Activated CD4-positive, CD25-positive, alpha-beta regulatory T cell treated with anti-CD3 and anti-CD28 coated beads, Interleukin-2, amount 50 U/mL, for 72 hours (primary cell): ENCODE results near the gene MTRF1L.
"Not testable (repeated sequence)": the region's sequence is repeated elsewhere in the genome, so short reads cannot be mapped to it uniquely, and the experiment has no call there.

ENCODE experiments used
- DNase-seq: peaks from one replicate; pipeline ENCODE4 v3.0.0; 2021

Gene MTRF1L

GRCh38 chr6:153001767-153002612 lies 519 bp downstream of the MTRF1L start:
- no peak for DNase-seq

GRCh38 chr6:153000790-153001189 lies 1.7 kb downstream of the MTRF1L start:
- not testable (repeated sequence) for DNase-seq

- no peak for DNase-seq
Observed at GRCh38 chr6:153000243-153000642, 2.3 kb downstream of the MTRF1L start.

- not testable (repeated sequence) for DNase-seq
Observed at GRCh38 chr6:152999538-152999937, 3.0 kb downstream of the MTRF1L start.

GRCh38 chr6:152993847-152994246 lies 8.7 kb downstream of the MTRF1L start:
- no peak for DNase-seq

- no peak for DNase-seq
Observed at GRCh38 chr6:152993431-152993830, 9.1 kb downstream of the MTRF1L start.

GRCh38 chr6:152986978-152987377 lies 15.5 kb downstream of the MTRF1L start:
- DNase-seq: no peak

GRCh38 chr6:152985300-152985699 lies 17.2 kb downstream of the MTRF1L start:
- DNase-seq: not testable (repeated sequence)

GRCh38 chr6:152984513-152984872 lies 18.0 kb downstream of the MTRF1L start:
- DNase-seq: no peak

GRCh38 chr6:152983637-152984512 lies 18.6 kb downstream of the MTRF1L start:
- peak; percentile 66 for DNase-seq

- DNase-seq: peak; percentile 98
Observed at GRCh38 chr6:152982904-152983636, 19.4 kb downstream of the MTRF1L start, which contains the start of gene FBXO5. Gene FBXO5 (minus strand): TSS chr6:152983041. CDS start chr6:152982959, 82 bp downstream.

GRCh38 chr6:152981989-152982903 lies 20.3 kb downstream of the MTRF1L start:
- DNase-seq: peak; percentile 39

GRCh38 chr6:152981219-152981618 lies 21.3 kb downstream of the MTRF1L start:
- no peak for DNase-seq

GRCh38 chr6:152980656-152981055 lies 21.9 kb downstream of the MTRF1L start:
- DNase-seq: no peak

- DNase-seq: no peak
Observed at GRCh38 chr6:152979116-152979515, 23.4 kb downstream of the MTRF1L start.

GRCh38 chr6:152978058-152978457 lies 24.5 kb downstream of the MTRF1L start:
- no peak for DNase-seq

- no peak for DNase-seq
Observed at GRCh38 chr6:152977556-152977955, 25.0 kb downstream of the MTRF1L start.

- no peak for DNase-seq
Observed at GRCh38 chr6:152976749-152977148, 25.8 kb downstream of the MTRF1L start.

- no peak for DNase-seq
Observed at GRCh38 chr6:152975204-152975915, 27.1 kb downstream of the MTRF1L start.

- no peak for DNase-seq
Observed at GRCh38 chr6:152973916-152974315, 28.6 kb downstream of the MTRF1L start.
